OCI-LY1 (cell line): Measurements from ENCODE around the gene ZFHX3.

Experiments
- H2AFZ ChIP-seq: fragments of 200-600 bp; sonication (generic), shearing (Covaris generic); 2 replicates; pipeline ENCODE4 v1.6.0; 2014; ENCODE audit warnings: antibody characterized with exemption, mild to moderate bottlenecking, low read length
- H3F3A ChIP-seq: fragments of 200-600 bp; sonication (generic), shearing (Covaris generic); 2 replicates; pipeline ENCODE4 v1.6.0; 2014; ENCODE audit warnings: mild to moderate bottlenecking, antibody characterized with exemption, low read length, moderate library complexity; ENCODE audit not compliant: insufficient read depth
- H3K27ac ChIP-seq: fragments of 200-600 bp; sonication (generic); 2 replicates; pipeline ENCODE4 v1.5.1; 2014; ENCODE audit warnings: low read length, mixed run types, mild to moderate bottlenecking, low read depth; ENCODE audit not compliant: poor library complexity, severe bottlenecking
- H3K27me3 ChIP-seq: fragments of 200-600 bp; sonication (generic); 2 replicates; pipeline ENCODE4 v1.6.0; 2014; ENCODE audit warnings: antibody characterized with exemption, mild to moderate bottlenecking, low read length, moderate library complexity; ENCODE audit not compliant: insufficient read depth
- H3K36me3 ChIP-seq: fragments of 200-600 bp; sonication (generic); 2 replicates; pipeline ENCODE4 v1.6.1; 2014; ENCODE audit warnings: mild to moderate bottlenecking, antibody characterized with exemption, low read length, moderate library complexity, mixed read lengths; ENCODE audit not compliant: insufficient read depth
- H3K4me1 ChIP-seq: fragments of 200-600 bp; sonication (generic); 2 replicates; pipeline ENCODE4 v1.5.1; 2014; ENCODE audit warnings: mild to moderate bottlenecking, low read length, moderate library complexity; ENCODE audit not compliant: insufficient read depth, severe bottlenecking
- H3K4me2 ChIP-seq: fragments of 200-600 bp; sonication (generic), shearing (Covaris generic); 2 replicates; pipeline ENCODE4 v1.6.1; 2014; ENCODE audit warnings: low read length
- H3K4me3 ChIP-seq: fragments of 200-600 bp; sonication (generic); 2 replicates; pipeline ENCODE4 v1.5.1; 2014; ENCODE audit warnings: low read length, low read depth, mild to moderate bottlenecking, mixed read lengths; ENCODE audit not compliant: poor library complexity, severe bottlenecking
- H3K79me2 ChIP-seq: fragments of 200-600 bp; shearing (Covaris generic); 2 replicates; pipeline ENCODE4 v1.6.1; 2016; ENCODE audit warnings: mixed run types, low read length, mixed read lengths; ENCODE audit not compliant: insufficient read depth
- H3K9ac ChIP-seq: fragments of 200-600 bp; sonication (generic), shearing (Covaris generic); 2 replicates; pipeline ENCODE4 v1.6.1; 2014; ENCODE audit warnings: mild to moderate bottlenecking, low read length, mixed read lengths
- H3K9me2 ChIP-seq: fragments of 200-600 bp; sonication (generic), shearing (Covaris generic); 2 replicates; pipeline ENCODE4 v1.6.1; 2014; ENCODE audit warnings: low read depth, mild to moderate bottlenecking, low read length, mixed read lengths
- H3K9me3 ChIP-seq: fragments of 200-600 bp; shearing (Covaris generic); 2 replicates; pipeline ENCODE4 v1.6.1; 2014; ENCODE audit warnings: low read length, mixed read lengths
- H4K20me1 ChIP-seq: fragments of 200-600 bp; sonication (generic), shearing (Covaris generic); 2 replicates; pipeline ENCODE4 v1.6.0; 2016; ENCODE audit warnings: mild to moderate bottlenecking, low read length; ENCODE audit not compliant: insufficient read depth
- CTCF ChIP-seq: fragments of 200-600 bp; sonication (generic), shearing (Covaris generic); IDR thresholded peaks from 2 replicates; pipeline ENCODE4 v1.5.1; 2017; ENCODE audit warnings: mild to moderate bottlenecking, antibody characterized with exemption, low read length, moderate library complexity, mixed read lengths
- EZH2 ChIP-seq: fragments of 200-600 bp; sonication (generic), shearing (Covaris generic); IDR thresholded peaks from 2 replicates; pipeline ENCODE4 v1.8.0; 2017; ENCODE audit warnings: borderline replicate concordance, mixed run types, mild to moderate bottlenecking, antibody characterized with exemption, low read length, moderate library complexity, mixed read lengths

ZFHX3 gene

GRCh38 chr16:72934636-72935403 is 113.1 kb downstream of the ZFHX3 start:
- Histone ChIP-seq H3K9me2 (no peaks in the 10 kb centered on the region), H3K36me3 (no peaks in the 10 kb centered on the region), H3K9me3 (no peaks in the 10 kb centered on the region), H3K4me3 (no peak overlapping the region), H3K27me3 (no peaks in the 10 kb centered on the region), H3K79me2 (no peaks in the 10 kb centered on the region), H4K20me1 (no peaks in the 10 kb centered on the region), H3K9ac (no peak overlapping the region), H3K4me2 (no peak overlapping the region), H2AFZ (no peak overlapping the region), H3K27ac (no peak overlapping the region), H3F3A (no peaks in the 10 kb centered on the region), H3K4me1 (no peaks in the 10 kb centered on the region)
- TF ChIP-seq CTCF (no peak), EZH2 (no peak)

DNA sequence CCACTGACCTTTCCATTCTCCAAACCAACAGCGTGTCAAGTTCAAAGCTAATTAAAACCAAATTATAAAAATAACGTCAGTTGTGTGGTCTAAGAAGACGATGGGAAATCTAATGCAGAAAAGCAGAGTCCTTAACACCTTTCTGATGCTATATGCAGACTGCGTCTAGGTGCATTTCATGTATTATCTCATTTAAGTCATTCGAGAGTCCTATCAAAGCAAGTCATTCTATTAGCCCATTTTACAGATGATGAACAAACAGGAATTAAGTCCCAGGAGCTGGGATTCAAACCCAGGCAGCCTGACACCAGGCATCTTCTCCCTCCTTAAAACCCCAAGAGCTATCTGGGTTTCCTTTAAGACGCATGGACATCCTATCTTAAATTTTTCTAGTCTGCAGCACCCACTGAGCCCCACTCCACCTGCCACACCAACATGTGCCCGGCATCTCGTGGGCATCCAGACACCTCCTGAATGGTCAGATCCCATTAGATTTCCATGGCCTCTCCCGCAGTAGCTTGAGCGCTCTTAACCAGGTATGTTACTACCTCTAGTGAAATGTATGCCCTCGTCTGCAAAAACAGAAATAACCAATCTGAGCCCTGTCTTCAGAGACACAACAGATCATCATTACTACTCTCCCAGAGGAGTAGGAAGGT is 115.1 kb downstream of the ZFHX3 start:
- Histone ChIP-seq H3K9me2 (no peaks in the 10 kb centered on the region), H3K27ac (no peak overlapping the region)
- TF ChIP-seq CTCF (no peak), EZH2 (no peak)

DNA sequence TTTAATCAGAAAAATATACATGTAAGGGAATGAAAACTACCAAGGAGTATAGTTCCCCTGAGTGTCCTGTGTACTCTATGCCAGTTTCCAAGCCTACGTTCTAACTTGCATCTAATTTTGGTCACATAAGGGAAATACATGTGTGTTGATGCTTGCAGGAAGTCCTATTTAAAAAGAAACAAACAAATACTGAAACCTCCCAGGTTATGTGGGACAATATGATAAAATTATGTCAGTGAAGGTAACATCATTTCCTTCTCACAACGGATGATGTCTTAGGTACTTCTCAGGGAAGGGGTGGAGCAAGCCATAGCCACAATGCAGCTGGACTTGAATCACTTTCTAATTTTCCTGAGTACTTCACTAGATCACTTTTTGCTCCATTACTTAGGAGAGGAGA is 115.9 kb downstream of the ZFHX3 start:
- no peak overlapping the region for H3K9ac ChIP-seq
- no peaks in the 10 kb centered on the region for H3K79me2 ChIP-seq
- H3K36me3 ChIP-seq: no peaks in the 10 kb centered on the region
- H3K27ac ChIP-seq: no peak overlapping the region
- H3K4me1 ChIP-seq: no peaks in the 10 kb centered on the region
- no peaks in the 10 kb centered on the region for H3K9me3 ChIP-seq
- no peaks in the 10 kb centered on the region for H3F3A ChIP-seq
- H4K20me1 ChIP-seq: no peaks in the 10 kb centered on the region
- no peaks in the 10 kb centered on the region for H3K9me2 ChIP-seq
- H3K27me3 ChIP-seq: no peaks in the 10 kb centered on the region
- H3K4me2 ChIP-seq: no peak overlapping the region
- H3K4me3 ChIP-seq: no peak overlapping the region
- no peak overlapping the region for H2AFZ ChIP-seq
- no peak for TF ChIP-seq EZH2
- TF ChIP-seq CTCF: no peak

More for the DNA sequence above, 115.1 kb downstream of the ZFHX3 start:
- H2AFZ ChIP-seq: no peak overlapping the region
- H3F3A ChIP-seq: no peaks in the 10 kb centered on the region
- H3K27me3 ChIP-seq: no peaks in the 10 kb centered on the region
- no peaks in the 10 kb centered on the region for H3K79me2 ChIP-seq
- H3K36me3 ChIP-seq: no peaks in the 10 kb centered on the region
- H3K9ac ChIP-seq: no peak overlapping the region
- H3K4me1 ChIP-seq: no peaks in the 10 kb centered on the region
- H4K20me1 ChIP-seq: no peaks in the 10 kb centered on the region
- no peak overlapping the region for H3K4me3 ChIP-seq
- no peaks in the 10 kb centered on the region for H3K9me3 ChIP-seq
- no peak overlapping the region for H3K4me2 ChIP-seq
